Measurements from ENCODE around the gene SLC38A8.

The SLC38A8 gene

DNA sequence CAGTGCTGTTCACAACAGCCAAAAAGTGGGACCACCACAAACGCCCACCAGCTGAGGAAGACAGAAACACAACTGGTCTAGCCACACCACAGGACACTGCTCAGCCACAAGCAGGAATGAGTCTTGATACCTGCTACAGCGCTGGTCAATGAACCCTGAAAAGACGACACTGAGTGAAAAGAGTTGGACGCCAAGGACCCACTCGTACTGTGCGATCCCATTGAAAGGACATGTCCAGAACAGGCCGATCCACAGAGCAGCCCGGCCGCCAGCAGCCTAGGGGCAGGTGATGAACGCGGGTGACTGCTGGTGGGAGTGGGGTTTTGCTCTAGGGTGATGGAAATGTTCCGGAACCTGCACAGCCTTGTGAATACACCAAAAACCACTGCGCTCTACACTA lies 10.6 kb upstream of the SLC38A8 start:
- no peak overlapping the region for H3K4me3 ChIP-seq (ENCODE audit: control insufficient read depth, low read depth, low read length)
- no peak for DNase-seq (ENCODE audit: low read depth)
- TF ChIP-seq, protein P1, sequence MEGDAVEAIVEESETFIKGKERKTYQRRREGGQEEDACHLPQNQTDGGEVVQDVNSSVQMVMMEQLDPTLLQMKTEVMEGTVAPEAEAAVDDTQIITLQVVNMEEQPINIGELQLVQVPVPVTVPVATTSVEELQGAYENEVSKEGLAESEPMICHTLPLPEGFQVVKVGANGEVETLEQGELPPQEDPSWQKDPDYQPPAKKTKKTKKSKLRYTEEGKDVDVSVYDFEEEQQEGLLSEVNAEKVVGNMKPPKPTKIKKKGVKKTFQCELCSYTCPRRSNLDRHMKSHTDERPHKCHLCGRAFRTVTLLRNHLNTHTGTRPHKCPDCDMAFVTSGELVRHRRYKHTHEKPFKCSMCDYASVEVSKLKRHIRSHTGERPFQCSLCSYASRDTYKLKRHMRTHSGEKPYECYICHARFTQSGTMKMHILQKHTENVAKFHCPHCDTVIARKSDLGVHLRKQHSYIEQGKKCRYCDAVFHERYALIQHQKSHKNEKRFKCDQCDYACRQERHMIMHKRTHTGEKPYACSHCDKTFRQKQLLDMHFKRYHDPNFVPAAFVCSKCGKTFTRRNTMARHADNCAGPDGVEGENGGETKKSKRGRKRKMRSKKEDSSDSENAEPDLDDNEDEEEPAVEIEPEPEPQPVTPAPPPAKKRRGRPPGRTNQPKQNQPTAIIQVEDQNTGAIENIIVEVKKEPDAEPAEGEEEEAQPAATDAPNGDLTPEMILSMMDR (IDR thresholded peaks at IDR 0.05; ENCODE audit: control insufficient read depth, insufficient read depth, low read depth, low read length, missing control alignments) = no peak

DNA sequence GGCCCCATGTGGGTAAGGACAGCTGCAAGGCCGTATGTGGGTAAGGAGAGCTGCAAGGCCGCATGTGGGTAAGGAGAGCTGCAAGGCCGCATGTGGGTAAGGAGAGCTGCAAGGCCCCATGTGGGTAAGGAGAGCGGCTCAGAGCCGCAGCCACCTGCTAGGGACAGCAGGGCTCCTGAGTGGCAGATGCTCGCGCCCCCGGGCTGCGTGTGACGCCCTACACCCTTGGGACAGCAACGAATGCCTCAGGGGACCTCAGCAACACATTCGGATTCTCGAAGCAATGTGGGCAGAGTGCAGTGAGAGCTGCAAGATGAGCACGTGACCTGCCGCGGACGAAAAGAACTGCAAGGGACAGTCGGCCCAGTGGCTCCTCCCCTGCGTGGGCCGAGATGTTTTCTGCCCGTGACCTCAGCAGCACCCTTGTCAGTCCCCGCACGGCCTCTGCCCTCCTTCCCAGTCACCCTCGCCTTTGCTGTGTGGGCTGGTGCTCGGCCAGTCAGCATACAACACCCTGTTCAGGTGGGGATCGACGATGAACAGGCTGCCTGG lies 9.6 kb upstream of the SLC38A8 start:
- no peak for DNase-seq (ENCODE audit: low read depth)
- no peak overlapping the region for H3K4me3 ChIP-seq (ENCODE audit: control insufficient read depth, low read depth, low read length)
- TF ChIP-seq, protein P1 (IDR thresholded peaks at IDR 0.05; ENCODE audit: control insufficient read depth, insufficient read depth, low read depth, low read length, missing control alignments) = no peak

DNA sequence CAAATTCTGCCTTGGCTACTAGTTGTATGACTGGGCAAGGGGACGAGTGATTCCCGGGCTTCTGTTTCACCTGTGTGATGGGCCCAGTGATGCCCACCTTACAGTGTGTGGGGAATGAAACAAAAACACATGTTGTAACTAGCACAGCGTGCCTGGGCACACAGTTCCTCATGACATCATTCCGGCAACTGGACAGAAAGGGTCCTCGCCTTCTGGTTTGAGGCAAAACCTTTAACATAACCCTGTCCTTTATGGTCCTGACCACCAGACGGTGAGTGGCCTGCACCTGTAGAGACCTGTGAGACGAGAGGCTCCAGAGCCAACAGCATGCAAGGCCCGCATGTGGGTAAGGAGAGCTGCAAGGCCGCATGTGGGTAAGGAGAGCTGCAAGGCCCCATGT lies 7.7 kb upstream of the SLC38A8 start:
- TF ChIP-seq, protein P1 (IDR thresholded peaks at IDR 0.05; ENCODE audit: control insufficient read depth, insufficient read depth, low read depth, low read length, missing control alignments) = no peak
- H3K4me3 ChIP-seq (ENCODE audit: control insufficient read depth, low read depth, low read length) = no peak overlapping the region
- no peak for DNase-seq (ENCODE audit: low read depth)

DNA sequence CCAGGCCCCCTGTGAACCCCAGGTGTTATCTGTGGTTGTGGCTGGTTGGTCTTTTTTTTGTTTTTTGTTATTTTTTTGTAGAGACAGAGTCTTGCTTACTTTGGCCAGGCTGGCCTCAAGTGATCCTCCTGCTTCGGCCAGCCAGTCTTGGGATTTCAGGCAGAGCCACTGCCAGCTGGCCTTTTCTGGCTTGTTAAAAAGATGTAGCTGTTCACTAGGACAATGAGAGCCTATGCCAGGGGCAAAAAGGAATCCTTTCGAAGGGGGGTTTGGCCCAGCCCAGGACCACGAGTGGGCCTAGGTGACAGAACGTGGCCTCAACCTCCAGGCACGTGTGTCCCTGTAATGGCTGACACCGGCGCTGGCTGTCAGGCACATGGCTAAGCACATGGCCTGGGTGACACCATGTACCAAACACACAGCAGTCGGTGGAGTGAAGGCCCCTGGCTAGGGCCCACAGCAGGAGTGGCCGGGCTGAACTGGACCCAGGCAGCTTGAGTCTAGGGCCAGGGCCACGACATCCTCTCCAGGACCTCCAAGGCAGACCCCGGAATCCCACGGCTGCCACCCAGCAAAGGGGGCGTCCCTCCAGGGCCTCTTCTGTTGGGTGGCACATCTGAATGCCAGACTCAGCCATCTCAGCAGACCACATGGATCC lies 6.9 kb upstream of the SLC38A8 start:
- no peak overlapping the region for H3K4me3 ChIP-seq (ENCODE audit: control insufficient read depth, low read depth, low read length)
- TF ChIP-seq, protein P1 (IDR thresholded peaks at IDR 0.05; ENCODE audit: control insufficient read depth, insufficient read depth, low read depth, low read length, missing control alignments) = no peak
- no peak for DNase-seq (ENCODE audit: low read depth)

DNA sequence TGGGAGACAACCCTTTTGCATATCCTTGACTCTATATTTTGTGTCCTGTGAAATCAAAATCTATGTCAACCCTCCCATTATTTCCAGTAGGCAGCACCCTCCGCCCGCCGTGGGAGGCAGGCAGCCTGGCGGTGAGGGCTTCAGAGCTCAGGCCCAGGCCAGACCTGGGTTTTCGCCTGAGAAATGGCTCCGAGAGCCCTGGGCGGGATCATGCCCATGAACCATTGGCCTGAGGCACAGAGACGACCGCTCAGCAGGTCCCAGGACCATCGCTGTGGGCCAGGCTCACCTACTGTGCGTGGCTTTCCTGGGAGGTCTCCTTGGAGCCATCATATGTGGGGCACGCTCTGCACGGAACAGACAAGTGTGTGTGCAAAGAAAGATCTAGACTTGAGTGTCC lies 6.3 kb upstream of the SLC38A8 start:
- DNase-seq (ENCODE audit: low read depth) = no peak
- TF ChIP-seq, protein P1 (IDR thresholded peaks at IDR 0.05; ENCODE audit: control insufficient read depth, insufficient read depth, low read depth, low read length, missing control alignments) = no peak
- no peak overlapping the region for H3K4me3 ChIP-seq (ENCODE audit: control insufficient read depth, low read depth, low read length)

DNA sequence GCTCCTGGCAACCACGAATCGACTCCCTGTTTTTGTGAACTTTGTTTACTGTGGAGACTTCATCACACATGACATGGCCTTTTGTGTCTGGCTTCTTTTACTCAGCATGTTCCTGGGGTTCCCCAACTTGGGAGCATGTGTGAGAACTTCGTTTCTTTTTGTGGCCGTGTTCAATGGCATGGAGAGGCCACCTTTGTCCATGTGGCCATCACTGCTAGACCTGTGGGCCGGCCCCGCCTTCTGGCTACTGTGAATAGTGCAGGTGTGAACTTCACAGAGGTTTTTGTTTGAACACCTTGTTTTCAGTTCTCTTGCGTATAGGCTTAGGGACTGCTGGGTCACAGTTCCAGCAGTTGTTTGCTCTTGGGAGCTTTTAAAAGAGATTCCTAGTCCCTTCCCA lies 5.7 kb upstream of the SLC38A8 start:
- TF ChIP-seq, protein P1 (IDR thresholded peaks at IDR 0.05; ENCODE audit: control insufficient read depth, insufficient read depth, low read depth, low read length, missing control alignments) = peak; percentile 12
- DNase-seq (ENCODE audit: low read depth) = no peak
- H3K4me3 ChIP-seq (ENCODE audit: control insufficient read depth, low read depth, low read length) = no peak overlapping the region
